ENCODE measurements around the gene TCF15.

TCF15 gene

GRCh38 chr20:626579-626978 lies 16.5 kb upstream of the TCF15 start:
- H3K27me3 ChIP-seq (replicated peaks; ENCODE audit: control insufficient read depth, insufficient read depth, low read length): peaks cover 2% of the 10 kb centered on the region
- no peaks in the 10 kb centered on the region for H3K36me3 ChIP-seq (ENCODE audit: control insufficient read depth, insufficient read depth, low read length)
- no peak for DNase-seq (ENCODE audit: extremely low read depth, insufficient read length)
- no peak for TF ChIP-seq CTCF (IDR thresholded peaks at IDR 0.05; ENCODE audit: insufficient read depth, low read length, poor library complexity, severe bottlenecking)
- H3K4me3 ChIP-seq (replicated peaks; ENCODE audit: low read depth, low read length): no peak overlapping the region

GRCh38 chr20:625360-625932 lies 15.3 kb upstream of the TCF15 start:
- Histone ChIP-seq H3K27me3 (replicated peaks; ENCODE audit: control insufficient read depth, insufficient read depth, low read length) (peaks cover 2% of the 10 kb centered on the region), H3K36me3 (ENCODE audit: control insufficient read depth, insufficient read depth, low read length) (no peaks in the 10 kb centered on the region), H3K4me3 (replicated peaks; ENCODE audit: low read depth, low read length) (no peak overlapping the region)
- no peak for TF ChIP-seq CTCF (IDR thresholded peaks at IDR 0.05; ENCODE audit: insufficient read depth, low read length, poor library complexity, severe bottlenecking)
- DNase-seq (ENCODE audit: extremely low read depth, insufficient read length): no peak

- Histone ChIP-seq H3K36me3 (ENCODE audit: control insufficient read depth, insufficient read depth, low read length) (no peaks in the 10 kb centered on the region), H3K27me3 (replicated peaks; ENCODE audit: control insufficient read depth, insufficient read depth, low read length) (peaks cover 2% of the 10 kb centered on the region), H3K4me3 (replicated peaks; ENCODE audit: low read depth, low read length) (no peak overlapping the region)
- no peak for TF ChIP-seq CTCF (IDR thresholded peaks at IDR 0.05; ENCODE audit: insufficient read depth, low read length, poor library complexity, severe bottlenecking)
- no peak for DNase-seq (ENCODE audit: extremely low read depth, insufficient read length)
Measured at GRCh38 chr20:623704-624103, 13.6 kb upstream of the TCF15 start.

GRCh38 chr20:623021-623420 lies 12.9 kb upstream of the TCF15 start:
- no peak for DNase-seq (ENCODE audit: extremely low read depth, insufficient read length)
- TF ChIP-seq CTCF (IDR thresholded peaks at IDR 0.05; ENCODE audit: insufficient read depth, low read length, poor library complexity, severe bottlenecking): no peak
- H3K36me3 ChIP-seq (ENCODE audit: control insufficient read depth, insufficient read depth, low read length): no peaks in the 10 kb centered on the region
- H3K27me3 ChIP-seq (replicated peaks; ENCODE audit: control insufficient read depth, insufficient read depth, low read length): peaks cover 2% of the 10 kb centered on the region
- H3K4me3 ChIP-seq (replicated peaks; ENCODE audit: low read depth, low read length): no peak overlapping the region

GRCh38 chr20:622161-622560 lies 12.1 kb upstream of the TCF15 start:
- TF ChIP-seq CTCF (IDR thresholded peaks at IDR 0.05; ENCODE audit: insufficient read depth, low read length, poor library complexity, severe bottlenecking): no peak
- Histone ChIP-seq H3K27me3 (replicated peaks; ENCODE audit: control insufficient read depth, insufficient read depth, low read length) (peaks cover 2% of the 10 kb centered on the region), H3K4me3 (replicated peaks; ENCODE audit: low read depth, low read length) (no peak overlapping the region), H3K36me3 (ENCODE audit: control insufficient read depth, insufficient read depth, low read length) (no peaks in the 10 kb centered on the region)
- DNase-seq (ENCODE audit: extremely low read depth, insufficient read length): no peak

Measured in GM06990 (cell line).